T-helper 1 cell (primary cell): ENCODE data around the gene ESPNL.
A peak's percentile ranks its signal among the peaks of the same experiment; 100 is the strongest.

Source experiments
- DNase-seq, 5 donors: peaks; one replicate each; pipeline ENCODE4 v3.0.0-alpha.2; 2012 to 2020

ESPNL gene

DNA sequence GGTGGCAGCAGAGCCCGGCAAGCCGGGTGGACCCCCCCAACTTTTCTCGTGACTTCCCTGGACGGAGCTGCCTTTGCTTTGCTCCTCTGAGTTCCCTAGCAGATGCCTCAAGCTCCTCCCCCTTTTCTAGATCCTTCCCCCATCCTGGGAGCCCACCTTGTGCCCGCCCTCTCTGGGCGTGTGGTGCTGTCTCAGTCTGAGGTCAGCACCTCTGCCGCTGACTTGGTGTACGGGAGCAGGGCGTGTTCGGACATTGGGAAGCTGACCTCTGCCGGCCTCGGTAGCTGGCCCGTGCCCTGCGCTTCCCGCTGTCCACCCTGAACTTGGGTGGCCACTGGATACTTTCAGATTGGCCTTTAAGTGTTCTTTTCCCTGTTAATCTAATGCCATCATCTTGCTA, 19.6 kb upstream of the ESPNL start:
- DNase-seq: no peak

DNA sequence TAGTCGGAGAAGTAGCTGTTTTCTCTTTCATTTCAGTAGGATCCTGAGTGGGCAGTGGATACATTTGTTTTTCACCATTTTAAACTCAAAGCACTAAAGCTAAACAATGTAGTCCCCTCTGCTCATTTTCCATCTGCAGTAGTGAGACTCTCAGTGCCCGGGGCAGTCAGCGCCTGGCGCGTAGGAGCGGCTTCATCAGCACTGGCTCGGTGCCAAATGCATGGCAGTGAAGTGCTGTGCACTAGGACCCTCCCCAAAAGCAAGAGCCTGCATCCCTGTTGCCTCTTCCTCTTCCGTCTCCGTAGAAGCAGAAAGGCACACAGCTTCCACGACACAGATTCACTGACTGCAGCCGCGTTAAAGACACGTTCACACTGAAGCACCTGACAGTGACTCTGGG, 19.0 kb upstream of the ESPNL start:
- no peak for DNase-seq

DNA sequence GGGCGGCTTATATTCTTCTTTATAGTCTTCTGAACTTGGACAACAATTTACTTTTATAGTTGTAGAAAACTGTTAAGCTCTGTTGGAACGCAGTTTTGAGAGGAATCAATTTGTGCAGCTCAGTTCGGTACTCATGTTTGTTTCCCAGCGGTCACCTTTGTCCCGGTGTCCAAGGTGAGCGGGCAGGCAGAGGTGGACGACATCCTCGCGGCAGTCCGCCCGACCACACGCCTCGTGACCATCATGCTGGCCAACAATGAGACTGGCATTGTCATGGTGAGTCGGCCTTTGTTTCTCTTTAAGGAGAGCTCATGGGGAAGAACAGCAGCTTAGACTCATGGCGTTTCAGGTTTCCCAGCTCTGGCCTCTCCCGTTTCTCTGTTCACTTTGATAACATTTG, 18.6 kb upstream of the ESPNL start:
- no peak for DNase-seq

DNA sequence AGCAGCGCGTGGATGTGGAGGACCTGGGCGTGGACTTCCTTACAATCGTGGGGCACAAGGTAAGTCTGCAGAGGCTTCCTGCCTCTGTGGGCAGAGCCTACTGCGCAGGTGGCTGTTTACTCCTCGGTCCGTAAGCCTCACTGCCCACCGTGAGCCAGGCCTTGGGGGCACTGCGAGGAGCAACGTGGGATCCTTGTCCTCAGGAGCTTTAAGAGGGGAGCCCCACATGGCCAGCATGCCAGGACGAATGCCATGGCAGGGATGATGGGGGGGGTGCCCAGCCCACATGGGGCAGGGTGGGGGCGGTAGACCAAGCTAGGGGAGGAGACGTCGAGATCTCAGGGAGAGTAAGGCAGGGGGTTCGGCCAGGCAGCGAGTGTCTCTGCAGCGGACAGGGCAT, 18.0 kb upstream of the ESPNL start:
- no peak for DNase-seq

GRCh38 chr2:238082827-238083226, 17.3 kb upstream of the ESPNL start:
- no peak for DNase-seq

- no peak for DNase-seq
Observed at GRCh38 chr2:238083919-238084318, 16.2 kb upstream of the ESPNL start.

- no peak for DNase-seq
Observed at GRCh38 chr2:238084761-238085160, 15.4 kb upstream of the ESPNL start.

DNA sequence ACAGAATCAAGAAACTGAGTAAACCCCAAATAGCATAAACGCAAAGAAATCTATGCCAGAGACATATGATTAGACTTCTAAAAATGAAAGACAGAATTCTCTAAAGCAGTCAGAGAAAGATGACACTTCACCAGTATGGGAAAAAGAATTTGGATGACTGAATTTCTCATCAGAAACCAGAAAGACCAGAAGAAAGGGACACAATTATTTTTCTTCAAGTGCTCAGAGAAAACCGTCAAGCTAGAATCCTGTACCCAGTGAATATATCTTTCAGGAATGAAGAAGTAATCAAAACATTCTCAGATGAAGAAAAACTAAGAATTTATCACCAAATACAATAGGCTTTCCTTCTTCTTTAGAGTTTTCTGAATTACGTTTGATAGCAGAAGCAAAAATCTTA, 14.2 kb upstream of the ESPNL start:
- no peak for DNase-seq

- DNase-seq: no peak
Observed at GRCh38 chr2:238087211-238087610, 12.9 kb upstream of the ESPNL start.

GRCh38 chr2:238090887-238091286, 9.3 kb upstream of the ESPNL start:
- DNase-seq: no peak

GRCh38 chr2:238091436-238092060, 8.6 kb upstream of the ESPNL start:
- no peak for DNase-seq

DNA sequence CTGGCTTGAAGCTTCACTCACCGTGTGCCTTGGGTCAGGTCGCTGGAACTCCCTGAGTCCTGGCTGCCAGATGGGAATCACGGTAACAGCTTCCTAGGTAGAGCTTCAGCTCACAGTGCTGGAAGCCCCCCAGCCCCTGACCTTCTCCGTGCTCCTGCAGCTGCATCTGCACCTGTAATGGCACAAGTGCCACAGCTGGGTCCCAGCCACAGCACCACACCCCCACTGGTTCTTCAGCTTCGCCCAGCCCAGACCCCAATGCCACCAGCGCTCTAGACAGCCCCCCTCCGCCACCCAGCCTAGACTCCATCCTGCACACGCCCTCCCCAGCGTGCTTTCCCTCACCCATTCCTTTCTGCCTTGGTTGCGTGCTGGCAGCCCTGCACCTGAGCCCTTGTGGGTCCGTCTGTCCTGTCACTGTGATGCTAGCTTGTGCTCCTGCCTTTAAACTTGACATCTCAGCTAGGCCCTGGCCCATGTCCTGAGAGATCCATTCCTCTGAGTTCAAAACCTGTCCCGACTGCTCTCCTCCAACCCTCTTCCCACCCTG, 7.6 kb upstream of the ESPNL start:
- DNase-seq: no peak

- DNase-seq: no peak
Observed at GRCh38 chr2:238093181-238094140, 6.7 kb upstream of the ESPNL start.

DNA sequence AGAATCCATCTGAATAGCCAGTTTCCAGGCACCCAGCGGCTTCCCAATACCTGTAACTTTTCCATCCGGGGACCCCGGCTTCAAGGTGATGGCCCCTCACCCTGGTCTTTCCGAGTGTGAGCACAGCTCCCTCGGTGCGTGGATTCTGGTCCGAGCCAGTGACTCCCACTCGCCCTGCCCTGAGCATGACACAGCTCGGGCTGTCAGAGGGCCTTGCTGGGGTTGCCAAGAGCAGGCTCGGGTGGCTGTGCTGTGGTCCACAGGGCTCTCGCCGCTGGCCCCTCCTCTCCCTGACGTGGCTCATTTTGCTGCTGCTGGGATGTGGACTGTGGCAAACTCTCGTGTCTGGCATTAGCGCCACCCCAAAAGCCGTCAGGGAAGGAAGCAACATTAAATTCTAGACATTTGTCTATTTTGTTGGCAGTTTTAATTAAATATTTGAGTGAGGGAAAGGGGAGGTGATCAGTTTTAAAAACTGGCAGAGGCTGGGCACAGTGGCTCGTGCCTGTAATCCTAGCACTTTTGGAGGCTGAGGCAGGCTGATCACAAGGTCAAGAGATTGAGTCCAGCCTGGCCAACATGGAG, 5.6 kb upstream of the ESPNL start:
- no peak for DNase-seq

DNA sequence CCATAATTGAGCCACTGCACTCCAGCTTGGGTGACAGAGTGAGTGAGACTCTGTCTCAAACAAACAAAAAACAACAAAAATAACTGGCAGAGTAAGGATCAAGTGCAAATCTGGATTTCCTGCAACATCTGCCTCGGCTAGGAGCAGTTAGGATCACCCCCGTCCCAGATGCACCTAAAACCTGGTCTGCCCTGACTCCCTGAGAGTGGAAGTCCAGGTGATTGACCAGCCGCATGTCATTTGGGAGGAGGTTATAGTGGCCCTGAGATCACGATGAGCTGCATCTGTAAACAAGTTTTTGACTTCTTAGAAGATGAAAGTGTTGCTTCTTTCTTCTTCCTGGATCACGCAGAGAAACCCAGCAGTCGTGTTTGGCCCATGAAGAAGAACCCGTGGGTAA, 5.0 kb upstream of the ESPNL start:
- DNase-seq: no peak

DNA sequence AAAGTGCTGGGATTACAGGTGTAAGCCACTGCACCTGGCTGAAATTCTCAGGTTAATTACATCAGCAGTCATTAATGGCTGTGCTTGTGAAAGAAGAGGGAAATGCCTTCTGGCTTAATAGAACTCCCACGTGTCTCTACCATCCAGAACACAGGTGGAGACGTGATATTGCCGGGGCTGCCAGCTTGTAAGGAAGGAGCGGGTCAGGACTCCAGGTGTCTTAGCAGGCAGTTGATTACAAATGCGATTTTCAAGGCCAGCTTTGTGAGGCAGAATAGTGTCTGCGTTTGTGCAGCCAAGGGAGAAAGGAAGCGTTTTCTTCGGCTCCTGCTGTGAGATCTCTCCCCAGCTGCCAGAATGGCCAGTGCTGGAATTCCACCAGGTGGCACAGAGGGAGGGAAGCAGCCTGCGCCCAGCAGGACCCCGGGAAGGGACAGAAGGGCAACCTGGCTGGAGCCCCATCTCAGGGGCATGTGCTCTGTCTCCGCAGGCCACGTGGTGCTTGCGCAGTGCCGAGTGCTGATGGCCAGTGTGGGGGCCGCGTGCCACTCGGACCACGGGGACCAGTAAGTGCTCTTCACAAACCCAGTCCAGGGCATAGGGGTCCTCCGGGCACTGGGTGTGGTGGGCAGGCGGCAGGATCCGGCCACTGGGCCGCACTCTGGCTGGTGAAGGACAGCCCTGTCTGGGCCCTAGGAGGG, 3.7 kb upstream of the ESPNL start:
- no peak for DNase-seq

- no peak for DNase-seq
Observed at GRCh38 chr2:238097201-238097987, 2.7 kb upstream of the ESPNL start.

GRCh38 chr2:238097988-238098871, 1.9 kb upstream of the ESPNL start:
- peak in 1 of 5 donors; percentile 58 for DNase-seq

DNA sequence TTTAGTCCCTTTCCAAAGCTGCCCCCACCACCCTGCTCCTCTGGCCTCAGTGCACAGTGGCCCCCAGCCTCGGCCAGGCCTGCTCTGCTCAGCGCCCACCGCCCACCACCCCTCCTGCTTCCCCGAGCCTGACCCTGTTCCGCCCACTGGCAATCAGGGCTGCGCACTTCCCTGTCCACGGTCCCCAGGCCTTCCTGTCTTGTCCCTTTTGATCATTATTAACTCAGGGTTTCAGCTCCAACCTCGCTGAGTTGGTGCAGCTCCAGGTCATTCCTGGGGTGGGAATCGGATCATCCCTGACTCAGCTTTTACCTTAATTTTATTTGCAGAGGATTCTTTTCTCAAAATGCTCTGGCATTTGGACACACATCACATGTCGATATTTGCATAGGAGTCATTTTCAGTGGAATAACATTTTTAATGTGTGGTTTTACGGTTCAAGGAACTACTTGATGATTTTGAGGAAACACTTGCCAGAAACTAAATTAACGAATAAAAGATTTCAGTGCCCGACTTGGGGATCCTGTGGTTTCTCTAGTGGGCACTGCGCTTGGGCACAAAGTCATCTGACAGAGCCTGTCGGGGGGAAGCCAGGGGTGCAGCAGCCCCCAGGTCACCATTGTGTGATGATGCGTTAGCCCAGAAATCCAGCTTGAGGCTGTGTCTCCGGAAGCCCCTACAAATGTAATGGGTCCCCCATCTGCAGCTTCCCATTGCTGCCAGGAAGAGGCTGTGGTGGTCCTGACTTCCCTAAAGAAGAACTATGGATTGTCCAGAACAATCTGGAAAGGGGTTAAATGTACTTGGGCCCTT, 1.0 kb upstream of the ESPNL start:
- no peak for DNase-seq

DNA sequence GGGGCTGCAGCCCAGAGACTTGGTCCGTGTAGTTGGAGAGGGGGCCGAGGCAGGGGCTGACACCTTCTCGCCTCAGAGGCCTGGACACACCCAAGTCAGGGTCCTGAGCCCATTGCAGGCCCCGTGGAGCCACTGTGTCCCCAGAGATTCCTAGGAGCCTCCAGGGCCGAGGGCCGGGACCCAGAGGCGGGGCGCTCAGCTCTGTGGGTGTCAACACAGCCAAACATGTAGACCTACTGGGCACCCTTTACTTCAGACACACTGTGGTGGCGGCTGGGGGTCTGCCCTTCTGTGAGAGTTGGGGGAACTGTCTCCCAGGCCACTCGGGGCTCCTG, 459 bp upstream of the ESPNL start:
- no peak for DNase-seq
